HG03280 (cell line): ENCODE measurements around the gene PNKD.
"Not testable (repeated sequence)": the region's sequence is repeated elsewhere in the genome, so short reads cannot be mapped to it uniquely, and the experiment has no call there.

Source experiments
- ATAC-seq: cut with Tn5 transposase; IDR thresholded peaks from one replicate; pipeline ENCODE4 v1.9.1; 2021; ENCODE audit warnings: mild to moderate bottlenecking, moderate library complexity; ENCODE audit not compliant: unreplicated experiment

PNKD gene

GRCh38 chr2:218314764-218315163 lies 44.4 kb downstream of the PNKD start:
- not testable (repeated sequence) for ATAC-seq

- ATAC-seq = no peak
Measured at GRCh38 chr2:218315397-218315796, 45.1 kb downstream of the PNKD start.

GRCh38 chr2:218317303-218317630 lies 46.9 kb downstream of the PNKD start:
- ATAC-seq = no peak

- no peak for ATAC-seq
Measured at GRCh38 chr2:218317835-218318234, 47.5 kb downstream of the PNKD start.

- ATAC-seq = no peak
Measured at GRCh38 chr2:218318241-218318640, 47.9 kb downstream of the PNKD start.

- ATAC-seq = no peak
Measured at GRCh38 chr2:218319813-218320365, 49.6 kb downstream of the PNKD start.

- ATAC-seq = no peak
Measured at GRCh38 chr2:218320704-218321336, 50.5 kb downstream of the PNKD start.

GRCh38 chr2:218322768-218323525 lies 52.6 kb downstream of the PNKD start:
- peak; percentile 67 for ATAC-seq

- ATAC-seq = no peak
Measured at GRCh38 chr2:218323526-218324472, 53.5 kb downstream of the PNKD start.

- ATAC-seq = no peak
Measured at GRCh38 chr2:218325566-218326160, 55.3 kb downstream of the PNKD start.

- ATAC-seq = no peak
Measured at GRCh38 chr2:218326315-218326714, 56.0 kb downstream of the PNKD start.

GRCh38 chr2:218327451-218328210 lies 57.3 kb downstream of the PNKD start:
- no peak for ATAC-seq

GRCh38 chr2:218328294-218328693 lies 58.0 kb downstream of the PNKD start:
- no peak for ATAC-seq

- no peak for ATAC-seq
Measured at GRCh38 chr2:218329027-218329825, 58.9 kb downstream of the PNKD start.

GRCh38 chr2:218329826-218330593 lies 59.7 kb downstream of the PNKD start:
- ATAC-seq = no peak

GRCh38 chr2:218331745-218332144 lies 61.4 kb downstream of the PNKD start:
- no peak for ATAC-seq

GRCh38 chr2:218332288-218332687 lies 62.0 kb downstream of the PNKD start:
- ATAC-seq = no peak

- ATAC-seq = no peak
Measured at GRCh38 chr2:218332920-218333645, 62.8 kb downstream of the PNKD start.
